ENCODE measurements around the gene CACNG5.

CACNG5 gene

GRCh38 chr17:66840061-66840460, 5.1 kb downstream of the CACNG5 start:
- no peak for ATAC-seq
- TF ChIP-seq TSHZ2 (CRISPR knock-in tag; IDR thresholded peaks at IDR 0.05) (no peak), SNAI2 (CRISPR knock-in tag; IDR thresholded peaks at IDR 0.05) (no peak), PPARA (CRISPR knock-in tag; IDR thresholded peaks at IDR 0.05; ENCODE audit: borderline replicate concordance) (no peak), ZNF70 (CRISPR knock-in tag; IDR thresholded peaks at IDR 0.05) (no peak), POU6F1 (CRISPR knock-in tag; IDR thresholded peaks at IDR 0.05; ENCODE audit: borderline replicate concordance, low read depth) (no peak)

GRCh38 chr17:66841328-66841727, 6.4 kb downstream of the CACNG5 start:
- ATAC-seq: no peak
- TF ChIP-seq PATZ1 (CRISPR knock-in tag; IDR thresholded peaks at IDR 0.05; ENCODE audit: borderline replicate concordance) (no peak), ZFP3 (CRISPR knock-in tag; IDR thresholded peaks at IDR 0.05) (no peak), BACH2 (CRISPR knock-in tag; IDR thresholded peaks at IDR 0.05; ENCODE audit: borderline replicate concordance) (no peak), ESRRG (CRISPR knock-in tag; IDR thresholded peaks at IDR 0.05) (no peak), TOX (CRISPR knock-in tag; IDR thresholded peaks at IDR 0.05; ENCODE audit: borderline replicate concordance) (no peak), ZC3H10 (CRISPR knock-in tag; IDR thresholded peaks at IDR 0.05) (no peak), CREB5 (CRISPR knock-in tag; IDR thresholded peaks at IDR 0.05; ENCODE audit: low read depth) (no peak), TSHZ2 (CRISPR knock-in tag; IDR thresholded peaks at IDR 0.05) (no peak)

- no peak for ATAC-seq
- TF ChIP-seq ESRRG (CRISPR knock-in tag; IDR thresholded peaks at IDR 0.05) (no peak), CSDC2 (CRISPR knock-in tag; IDR thresholded peaks at IDR 0.05) (no peak), OSR1 (CRISPR knock-in tag; IDR thresholded peaks at IDR 0.05) (no peak), ZC3H10 (CRISPR knock-in tag; IDR thresholded peaks at IDR 0.05) (no peak), BACH2 (CRISPR knock-in tag; IDR thresholded peaks at IDR 0.05; ENCODE audit: borderline replicate concordance) (no peak), CSRNP3 (CRISPR knock-in tag; IDR thresholded peaks at IDR 0.05) (no peak), PPARA (CRISPR knock-in tag; IDR thresholded peaks at IDR 0.05; ENCODE audit: borderline replicate concordance) (no peak), ZFP3 (CRISPR knock-in tag; IDR thresholded peaks at IDR 0.05) (no peak), TOX (CRISPR knock-in tag; IDR thresholded peaks at IDR 0.05; ENCODE audit: borderline replicate concordance) (no peak), ZNF8 (CRISPR knock-in tag; IDR thresholded peaks at IDR 0.05) (no peak), ARNTL (CRISPR knock-in tag; IDR thresholded peaks at IDR 0.05; ENCODE audit: borderline replicate concordance, low read depth) (no peak), POU6F1 (CRISPR knock-in tag; IDR thresholded peaks at IDR 0.05; ENCODE audit: borderline replicate concordance, low read depth) (no peak), CREB5 (CRISPR knock-in tag; IDR thresholded peaks at IDR 0.05; ENCODE audit: low read depth) (no peak), GLIS3 (CRISPR knock-in tag; IDR thresholded peaks at IDR 0.05) (no peak), ISL1 (CRISPR knock-in tag; IDR thresholded peaks at IDR 0.05) (no peak), PATZ1 (CRISPR knock-in tag; IDR thresholded peaks at IDR 0.05; ENCODE audit: borderline replicate concordance) (no peak)
Observed at GRCh38 chr17:66841744-66842143, 6.8 kb downstream of the CACNG5 start.

Data from SK-N-SH treated with all-trans-retinoic acid at 6 μM for 48 hours (cell line).